ENCODE data around the gene MEPCE. TPM values are rescaled to one million over a fixed set of nuclear protein-coding genes. Genes with fewer than 3 reads are reported as not detected.
"Not testable (repeated sequence)": the region's sequence is repeated elsewhere in the genome, so short reads cannot be mapped to it uniquely, and the experiment has no call there.

The MEPCE gene
- total RNA-seq, 2 experiments from 2014 or later = 52.6 to 57.0 TPM

DNA sequence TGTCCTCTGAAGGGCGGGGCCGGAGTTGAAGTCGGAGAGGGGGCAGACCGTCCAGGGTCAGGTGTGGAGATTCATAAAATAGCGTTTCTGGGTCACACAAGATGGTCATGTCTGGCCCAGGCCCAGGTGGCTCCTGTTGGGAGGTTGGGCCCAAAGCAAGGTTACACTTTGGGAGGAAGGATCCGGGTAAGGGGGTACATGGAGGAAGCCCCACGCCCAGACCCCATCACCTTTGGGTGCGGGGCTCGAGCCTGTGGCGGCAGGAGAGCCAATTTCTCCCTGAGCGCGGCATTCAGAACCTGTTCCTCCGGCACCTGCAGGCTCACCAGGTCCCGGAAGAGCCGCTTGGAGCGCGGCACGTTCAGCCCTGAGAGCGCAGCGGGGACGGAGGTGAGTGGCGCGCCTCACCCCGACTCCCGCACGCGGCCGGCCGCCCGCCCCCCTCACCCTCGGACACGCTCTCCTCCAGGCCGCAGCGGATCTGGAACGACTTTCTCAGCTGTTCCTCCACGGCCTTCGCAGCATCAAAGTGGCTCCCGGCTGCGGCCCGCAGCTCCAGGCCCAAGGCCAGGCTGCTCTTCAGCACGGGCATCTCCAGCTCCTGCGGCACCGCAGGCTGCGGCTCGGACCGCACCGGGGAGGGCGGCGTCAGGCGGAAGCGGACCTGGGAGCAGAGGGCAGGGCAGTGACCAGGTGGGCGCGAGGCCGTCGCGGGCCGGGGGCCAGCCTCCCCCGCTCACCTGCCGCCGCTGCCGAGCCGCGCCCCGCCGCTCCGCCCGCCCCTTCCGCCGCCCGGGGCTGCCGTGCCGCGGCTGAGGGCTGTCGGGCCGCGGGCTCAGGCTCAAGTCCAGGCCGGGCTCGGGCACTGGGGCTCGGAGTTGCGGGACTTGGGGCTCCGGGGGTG lies 6.0 kb downstream of the MEPCE start:
- CTCF ChIA-PET = interaction anchor here (1.4 kb wide), 1 partner anchor 15 kb away, joined by 5 read pairs; no protein-coding TSS in a partner anchor
- Mint-ChIP-seq H3K4me3 (peak overlapping the region; percentile 95), H3K9me3 (no peaks in the 10 kb centered on the region), H3K4me1 (ENCODE audit: low read depth) (peaks cover 48% of the 10 kb centered on the region), H3K27ac (peak overlapping the region; percentile 100), H3K27me3 (no peaks in the 10 kb centered on the region), H3K36me3 (ENCODE audit: low read depth) (peaks cover 50% of the 10 kb centered on the region)
- DNase-seq (peak; percentile 29 to 77 (median 48)), ATAC-seq (ENCODE audit: poor library complexity) (peak; percentile 48)
- POLR2A ChIA-PET = interaction anchor here (0.9 to 6.0 kb wide), 15 partner anchors 6 to 335 kb away, joined by 3 to 84 read pairs (median 6); partner anchors contain the start of genes AGFG2, FBXO24, LAMTOR4 and LRCH4
- H3K27ac ChIP-seq (ENCODE audit: low read depth in 1 of 2, low read length in 2 of 2) = peak overlapping the region; percentile 87 to 90
- TF ChIP-seq, protein P1, sequence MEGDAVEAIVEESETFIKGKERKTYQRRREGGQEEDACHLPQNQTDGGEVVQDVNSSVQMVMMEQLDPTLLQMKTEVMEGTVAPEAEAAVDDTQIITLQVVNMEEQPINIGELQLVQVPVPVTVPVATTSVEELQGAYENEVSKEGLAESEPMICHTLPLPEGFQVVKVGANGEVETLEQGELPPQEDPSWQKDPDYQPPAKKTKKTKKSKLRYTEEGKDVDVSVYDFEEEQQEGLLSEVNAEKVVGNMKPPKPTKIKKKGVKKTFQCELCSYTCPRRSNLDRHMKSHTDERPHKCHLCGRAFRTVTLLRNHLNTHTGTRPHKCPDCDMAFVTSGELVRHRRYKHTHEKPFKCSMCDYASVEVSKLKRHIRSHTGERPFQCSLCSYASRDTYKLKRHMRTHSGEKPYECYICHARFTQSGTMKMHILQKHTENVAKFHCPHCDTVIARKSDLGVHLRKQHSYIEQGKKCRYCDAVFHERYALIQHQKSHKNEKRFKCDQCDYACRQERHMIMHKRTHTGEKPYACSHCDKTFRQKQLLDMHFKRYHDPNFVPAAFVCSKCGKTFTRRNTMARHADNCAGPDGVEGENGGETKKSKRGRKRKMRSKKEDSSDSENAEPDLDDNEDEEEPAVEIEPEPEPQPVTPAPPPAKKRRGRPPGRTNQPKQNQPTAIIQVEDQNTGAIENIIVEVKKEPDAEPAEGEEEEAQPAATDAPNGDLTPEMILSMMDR (IDR thresholded peaks at IDR 0.05) = no peak
- peaks cover 57% of the 10 kb centered on the region for H3K4me1 ChIP-seq (ENCODE audit: insufficient read depth, low read length)
- intact Hi-C loops (cut with DNase I, micrococcal nuclease) = loop anchor here (1.0 to 10.0 kb wide), 5 partner anchors 7 to 819 kb away; partner anchors contain the start of genes GNB2 (in 1 of the 2), TSC22D4 (in 1 of the 2) and ZCWPW1 (in 1 of the 2)
- no peaks in the 10 kb centered on the region for H3K9me3 ChIP-seq (ENCODE audit: control insufficient read depth in 1 of 2, insufficient read depth in 1 of 2, low read length in 2 of 2)
- no peaks in the 10 kb centered on the region for H3K27me3 ChIP-seq (ENCODE audit: control insufficient read depth in 1 of 2, insufficient read depth in 2 of 2, low read length in 2 of 2)
- peak overlapping the region; percentile 67 for H3K4me3 ChIP-seq (ENCODE audit: low read length)
- H3K36me3 ChIP-seq (ENCODE audit: insufficient read depth, low read length) = peaks cover 30% of the 10 kb centered on the region

DNA sequence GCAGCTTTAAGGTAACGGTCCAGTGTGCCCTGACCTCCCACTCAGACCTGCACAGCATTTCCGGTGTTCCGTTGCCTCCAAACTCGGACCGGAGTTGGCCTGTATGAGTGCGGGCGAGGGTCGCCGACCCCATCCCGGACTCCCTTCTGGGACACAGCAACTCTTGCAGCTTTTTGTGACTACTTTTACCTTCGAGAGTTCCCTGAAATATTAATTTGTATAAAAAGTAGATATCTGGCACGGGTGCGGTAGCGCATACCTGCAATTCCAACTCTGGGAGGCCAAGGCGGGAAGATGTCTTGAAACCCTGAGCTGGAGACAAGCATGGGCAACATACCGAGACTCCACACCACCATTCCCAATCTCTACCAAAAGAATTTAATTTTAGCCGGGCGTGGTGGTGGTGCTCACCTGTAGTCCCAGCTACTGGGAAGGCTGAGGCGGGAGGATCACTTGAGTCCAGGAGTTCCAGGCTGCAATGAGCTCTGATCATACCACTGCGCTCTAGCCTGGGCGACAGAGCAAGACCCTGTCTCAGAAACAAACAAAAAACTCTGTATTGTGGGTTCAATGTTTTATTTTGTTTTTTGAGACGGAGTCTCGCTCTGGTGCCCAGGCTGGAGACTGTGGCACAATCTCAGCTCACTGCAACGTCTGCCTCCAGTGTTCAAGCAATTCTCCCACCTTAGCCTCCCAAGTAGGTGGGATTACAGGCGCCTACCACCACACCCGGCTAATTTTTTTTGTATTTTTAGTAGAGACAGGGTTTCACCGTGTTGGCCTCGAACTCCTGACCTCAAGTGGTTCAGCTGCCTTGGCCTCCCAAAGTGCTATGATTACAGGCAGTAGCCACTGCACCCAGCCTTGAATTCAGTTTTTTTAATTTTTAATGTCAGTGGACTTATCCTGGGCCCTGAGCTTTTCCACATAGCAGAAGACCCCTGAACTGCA lies 7.8 kb downstream of the MEPCE start:
- ChIA-PET POLR2A (interaction anchor here (0.5 to 6.0 kb wide), 22 partner anchors 8 to 452 kb away, joined by 3 to 84 read pairs (median 4); partner anchors contain the start of genes AGFG2, FBXO24, GIGYF1 and LRCH4), CTCF (interaction anchor here (1.4 kb wide), 1 partner anchor 13 kb away, joined by 5 read pairs; no protein-coding TSS in a partner anchor)
- TF ChIP-seq, protein P1 (IDR thresholded peaks at IDR 0.05) = no peak
- Histone ChIP-seq H3K27me3 (ENCODE audit: control insufficient read depth in 1 of 2, insufficient read depth in 2 of 2, low read length in 2 of 2) (no peaks in the 10 kb centered on the region), H3K36me3 (ENCODE audit: insufficient read depth, low read length) (peaks cover 21% of the 10 kb centered on the region), H3K27ac (ENCODE audit: low read depth in 1 of 2, low read length in 2 of 2) (no peak overlapping the region), H3K4me3 (ENCODE audit: low read length) (peak overlapping the region; percentile 67), H3K4me1 (ENCODE audit: insufficient read depth, low read length) (peaks cover 39% of the 10 kb centered on the region), H3K9me3 (ENCODE audit: control insufficient read depth in 1 of 2, insufficient read depth in 1 of 2, low read length in 2 of 2) (no peaks in the 10 kb centered on the region)
- H3K36me3 Mint-ChIP-seq (ENCODE audit: low read depth) = peaks cover 38% of the 10 kb centered on the region
- ATAC-seq (ENCODE audit: poor library complexity) = no peak
- peak in 1 of 14 experiments; percentile 47 for DNase-seq
- H3K27ac Mint-ChIP-seq = no peak overlapping the region
- no peaks in the 10 kb centered on the region for H3K27me3 Mint-ChIP-seq
- no peaks in the 10 kb centered on the region for H3K9me3 Mint-ChIP-seq
- intact Hi-C loops (cut with DNase I, micrococcal nuclease) = loop anchor here (1.0 to 10.0 kb wide), 5 partner anchors 13 to 817 kb away; partner anchors contain the start of genes GNB2 (in 1 of the 2), NYAP1 (in 1 of the 2) and TSC22D4 (in 1 of the 2)
- H3K4me1 Mint-ChIP-seq (ENCODE audit: low read depth) = peaks cover 36% of the 10 kb centered on the region
- H3K4me3 Mint-ChIP-seq = peak overlapping the region; percentile 34

DNA sequence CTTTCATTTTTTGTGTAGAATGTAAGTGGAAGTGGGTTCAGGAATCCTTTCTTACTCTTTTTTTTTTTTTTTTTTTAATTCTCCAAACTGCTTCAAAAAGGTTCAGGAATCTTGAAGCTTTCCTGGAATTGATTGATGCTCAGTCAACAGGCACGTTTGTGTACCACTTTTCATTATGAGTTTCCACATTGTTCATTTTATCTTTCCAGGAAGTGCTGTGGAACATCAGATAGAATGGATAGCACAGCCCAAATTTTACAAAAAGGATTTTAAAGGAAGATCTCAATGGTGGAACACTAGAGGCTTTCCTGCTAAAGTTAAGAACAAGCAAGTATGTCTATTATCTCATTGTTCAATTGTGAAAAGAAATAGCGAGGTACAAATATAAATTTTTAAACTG lies 8.5 kb downstream of the MEPCE start:
- H3K9me3 Mint-ChIP-seq = no peaks in the 10 kb centered on the region
- H3K27ac ChIP-seq (ENCODE audit: low read depth in 1 of 2, low read length in 2 of 2) = no peak overlapping the region
- no peak for ATAC-seq (ENCODE audit: poor library complexity)
- peaks cover 33% of the 10 kb centered on the region for H3K4me1 ChIP-seq (ENCODE audit: insufficient read depth, low read length)
- H3K27ac Mint-ChIP-seq = peak overlapping the region; percentile 24
- no peak overlapping the region for H3K4me3 ChIP-seq (ENCODE audit: low read length)
- no peak for DNase-seq
- H3K9me3 ChIP-seq (ENCODE audit: control insufficient read depth in 1 of 2, insufficient read depth in 1 of 2, low read length in 2 of 2) = no peaks in the 10 kb centered on the region
- H3K36me3 Mint-ChIP-seq (ENCODE audit: low read depth) = peaks cover 30% of the 10 kb centered on the region
- ChIA-PET POLR2A (interaction anchor here (6.0 kb wide), 1 partner anchor 9 kb away, joined by 84 read pairs; the partner anchor contains the start of genes MEPCE and ZCWPW1), CTCF (no interaction called here)
- no peaks in the 10 kb centered on the region for H3K27me3 Mint-ChIP-seq
- peaks cover 14% of the 10 kb centered on the region for H3K36me3 ChIP-seq (ENCODE audit: insufficient read depth, low read length)
- H3K27me3 ChIP-seq (ENCODE audit: control insufficient read depth in 1 of 2, insufficient read depth in 2 of 2, low read length in 2 of 2) = no peaks in the 10 kb centered on the region
- H3K4me3 Mint-ChIP-seq = peak overlapping the region; percentile 66
- TF ChIP-seq, protein P1 (IDR thresholded peaks at IDR 0.05) = no peak
- H3K4me1 Mint-ChIP-seq (ENCODE audit: low read depth) = peaks cover 29% of the 10 kb centered on the region
- intact Hi-C loops (cut with DNase I, micrococcal nuclease) = loop anchor here in 1 of 2 experiments (5.0 to 10.0 kb wide), 2 partner anchors 234 to 817 kb away; partner anchors contain the start of gene GNB2

DNA sequence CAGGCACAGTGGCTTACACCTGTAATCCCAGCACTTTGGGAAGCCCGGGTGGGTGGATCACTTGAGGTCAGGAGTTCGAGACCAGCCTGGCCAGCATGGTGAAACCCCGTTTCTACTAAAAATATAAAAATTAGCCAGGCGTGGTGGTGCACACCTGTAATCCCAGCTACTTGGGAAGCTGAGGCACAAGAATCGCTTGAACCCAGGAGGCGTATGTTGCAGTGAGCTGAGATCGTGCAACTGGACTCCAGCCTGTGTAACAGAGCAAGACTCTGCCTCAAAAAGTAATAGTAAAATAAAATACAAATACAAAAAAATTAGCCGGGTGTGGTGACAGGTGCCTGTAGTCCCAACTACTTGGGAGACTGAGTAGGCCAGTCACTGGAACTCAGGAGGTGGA lies 9.1 kb downstream of the MEPCE start:
- H3K27me3 ChIP-seq (ENCODE audit: control insufficient read depth in 1 of 2, insufficient read depth in 2 of 2, low read length in 2 of 2); H3K36me3 ChIP-seq (ENCODE audit: insufficient read depth, low read length); H3K9me3 Mint-ChIP-seq; H3K27me3 Mint-ChIP-seq; ATAC-seq (ENCODE audit: poor library complexity); H3K4me3 ChIP-seq (ENCODE audit: low read length); H3K27ac ChIP-seq (ENCODE audit: low read depth in 1 of 2, low read length in 2 of 2); DNase-seq; H3K27ac Mint-ChIP-seq; H3K4me3 Mint-ChIP-seq; CTCF ChIA-PET; H3K9me3 ChIP-seq (ENCODE audit: control insufficient read depth in 1 of 2, insufficient read depth in 1 of 2, low read length in 2 of 2): not testable (repeated sequence)
- Mint-ChIP-seq H3K4me1 (ENCODE audit: low read depth) (peaks cover 24% of the 10 kb centered on the region), H3K36me3 (ENCODE audit: low read depth) (peaks cover 25% of the 10 kb centered on the region)
- peaks cover 27% of the 10 kb centered on the region for H3K4me1 ChIP-seq (ENCODE audit: insufficient read depth, low read length)
- POLR2A ChIA-PET = interaction anchor here (1.5 to 6.0 kb wide), 2 partner anchors 9 to 148 kb away, joined by 4 to 84 read pairs; partner anchors contain the start of genes FBXO24, LRCH4, MEPCE and ZCWPW1
- intact Hi-C loops (cut with DNase I, micrococcal nuclease) = loop anchor here in 1 of 2 experiments (5.0 to 10.0 kb wide), 2 partner anchors 234 to 816 kb away; partner anchors contain the start of gene GNB2
